Activated naive CD8-positive, alpha-beta T cell treated with anti-CD3 and anti-CD28 coated beads, Interleukin-2, amount 10 ng/mL, durations not matched to agents 7 days and 5 days (primary cell): ENCODE results near the gene HMCN1. TPM values are rescaled to one million over a fixed set of nuclear protein-coding genes. Genes with fewer than 3 reads are reported as not detected.

Source experiments
- ATAC-seq: fragments of 150-1000 bp; cut with Tn5 transposase; one replicate; pipeline ENCODE4 v1.10.0; 2021; ENCODE audit warnings: low read depth, moderate library complexity
- POLR2A ChIA-PET: fragments of 350-600 bp; sonication (Branson Sonifier 250); formaldehyde crosslinking; loops from one replicate; lab custom pipeline; 2021; ENCODE audit warnings: antibody characterized with exemption; lab: Charles Lee
- DNase-seq: peaks from one replicate; pipeline ENCODE4 v3.0.0; 2021
- H3K27ac Mint-ChIP-seq: one replicate; pipeline ENCODE4 v1.8.0; 2022; ENCODE audit warnings: mild to moderate bottlenecking, mixed read lengths
- H3K27me3 Mint-ChIP-seq: one replicate; pipeline ENCODE4 v1.8.0; 2022; ENCODE audit warnings: mild to moderate bottlenecking, moderate library complexity, mixed read lengths
- H3K36me3 Mint-ChIP-seq: one replicate; pipeline ENCODE4 v1.8.0; 2021; ENCODE audit warnings: mild to moderate bottlenecking, mixed read lengths
- H3K4me1 Mint-ChIP-seq: one replicate; pipeline ENCODE4 v1.8.0; 2021; ENCODE audit warnings: mixed read lengths
- H3K4me3 Mint-ChIP-seq: one replicate; pipeline ENCODE4 v1.8.0; 2022; ENCODE audit warnings: mild to moderate bottlenecking, moderate library complexity, mixed read lengths
- H3K9me3 Mint-ChIP-seq: one replicate; pipeline ENCODE4 v1.8.0; 2021; ENCODE audit warnings: mixed read lengths
- total RNA-seq, 2 experiments: library from RNA; stranded (reverse); gene quantifications; one replicate each; pipeline ENCODE4 v1.2.3, GENCODE V29; 2021

The HMCN1 gene
- total RNA-seq, 2 experiments from 2014 or later, result 0.34 to 0.55 TPM

- no peaks in the 10 kb centered on the region for H3K36me3 Mint-ChIP-seq
- POLR2A ChIA-PET, result no interaction called here
- H3K4me1 Mint-ChIP-seq, result no peaks in the 10 kb centered on the region
- ATAC-seq (no peak), DNase-seq (no peak)
- H3K27me3 Mint-ChIP-seq, result no peaks in the 10 kb centered on the region
- H3K9me3 Mint-ChIP-seq, result no peaks in the 10 kb centered on the region
- no peak overlapping the region for H3K27ac Mint-ChIP-seq
- H3K4me3 Mint-ChIP-seq, result no peak overlapping the region
Observed at GRCh38 chr1:186076006-186076405, 341.8 kb downstream of the HMCN1 start.

- Mint-ChIP-seq H3K27me3 (no peaks in the 10 kb centered on the region), H3K9me3 (no peaks in the 10 kb centered on the region), H3K4me1 (no peaks in the 10 kb centered on the region), H3K36me3 (no peaks in the 10 kb centered on the region), H3K27ac (no peak overlapping the region), H3K4me3 (no peak overlapping the region)
- DNase-seq, result no peak
- ATAC-seq, result no peak
- POLR2A ChIA-PET, result no interaction called here
Observed at GRCh38 chr1:186078245-186078644, 344.1 kb downstream of the HMCN1 start.

GRCh38 chr1:186079084-186079684 is 345.0 kb downstream of the HMCN1 start:
- ATAC-seq (no peak), DNase-seq (no peak)
- Mint-ChIP-seq H3K27ac (no peak overlapping the region), H3K27me3 (no peaks in the 10 kb centered on the region), H3K9me3 (no peaks in the 10 kb centered on the region), H3K4me3 (no peak overlapping the region), H3K36me3 (no peaks in the 10 kb centered on the region), H3K4me1 (no peaks in the 10 kb centered on the region)
- POLR2A ChIA-PET, result no interaction called here

GRCh38 chr1:186082235-186082937 is 348.2 kb downstream of the HMCN1 start:
- Mint-ChIP-seq H3K27ac (no peak overlapping the region), H3K4me3 (no peak overlapping the region), H3K4me1 (no peaks in the 10 kb centered on the region), H3K9me3 (no peaks in the 10 kb centered on the region), H3K27me3 (no peaks in the 10 kb centered on the region), H3K36me3 (no peaks in the 10 kb centered on the region)
- ATAC-seq, result no peak
- no peak for DNase-seq
- POLR2A ChIA-PET, result no interaction called here

GRCh38 chr1:186086583-186086982 is 352.4 kb downstream of the HMCN1 start:
- H3K9me3 Mint-ChIP-seq, result no peaks in the 10 kb centered on the region
- POLR2A ChIA-PET, result no interaction called here
- DNase-seq (no peak), ATAC-seq (no peak)
- no peaks in the 10 kb centered on the region for H3K27me3 Mint-ChIP-seq
- no peaks in the 10 kb centered on the region for H3K4me1 Mint-ChIP-seq
- H3K4me3 Mint-ChIP-seq, result no peak overlapping the region
- H3K36me3 Mint-ChIP-seq, result no peaks in the 10 kb centered on the region
- H3K27ac Mint-ChIP-seq, result no peak overlapping the region

GRCh38 chr1:186089940-186090339 is 355.7 kb downstream of the HMCN1 start:
- no peaks in the 10 kb centered on the region for H3K9me3 Mint-ChIP-seq
- POLR2A ChIA-PET, result no interaction called here
- peaks cover 2% of the 10 kb centered on the region for H3K27me3 Mint-ChIP-seq
- H3K27ac Mint-ChIP-seq, result no peak overlapping the region
- H3K4me1 Mint-ChIP-seq, result no peaks in the 10 kb centered on the region
- no peak for ATAC-seq
- H3K36me3 Mint-ChIP-seq, result no peaks in the 10 kb centered on the region
- DNase-seq, result no peak
- H3K4me3 Mint-ChIP-seq, result no peak overlapping the region

- Mint-ChIP-seq H3K27ac (no peak overlapping the region), H3K4me1 (no peaks in the 10 kb centered on the region), H3K27me3 (peaks cover 2% of the 10 kb centered on the region), H3K4me3 (no peak overlapping the region), H3K36me3 (no peaks in the 10 kb centered on the region), H3K9me3 (no peaks in the 10 kb centered on the region)
- DNase-seq (no peak), ATAC-seq (no peak)
- POLR2A ChIA-PET, result no interaction called here
Observed at GRCh38 chr1:186091222-186091720, 357.1 kb downstream of the HMCN1 start.

- Mint-ChIP-seq H3K4me1 (no peaks in the 10 kb centered on the region), H3K27ac (no peak overlapping the region), H3K27me3 (peaks cover 2% of the 10 kb centered on the region), H3K9me3 (no peaks in the 10 kb centered on the region), H3K4me3 (no peak overlapping the region), H3K36me3 (no peaks in the 10 kb centered on the region)
- POLR2A ChIA-PET, result no interaction called here
- no peak for DNase-seq
- no peak for ATAC-seq
Observed at GRCh38 chr1:186093437-186093836, 359.2 kb downstream of the HMCN1 start.

GRCh38 chr1:186094172-186094571 is 360.0 kb downstream of the HMCN1 start:
- no peak overlapping the region for H3K4me3 Mint-ChIP-seq
- ATAC-seq, result no peak
- peaks cover 2% of the 10 kb centered on the region for H3K27me3 Mint-ChIP-seq

GRCh38 chr1:186099336-186100104 is 365.3 kb downstream of the HMCN1 start:
- POLR2A ChIA-PET, result no interaction called here
- no peak for ATAC-seq
- Mint-ChIP-seq H3K27ac (no peak overlapping the region), H3K36me3 (no peaks in the 10 kb centered on the region), H3K27me3 (peaks cover 2% of the 10 kb centered on the region), H3K4me1 (no peaks in the 10 kb centered on the region), H3K9me3 (no peaks in the 10 kb centered on the region), H3K4me3 (no peak overlapping the region)
- no peak for DNase-seq

More at GRCh38 chr1:186094172-186094571, 360.0 kb downstream of the HMCN1 start:
- no peaks in the 10 kb centered on the region for H3K9me3 Mint-ChIP-seq
- no peak for DNase-seq
- H3K4me1 Mint-ChIP-seq, result no peaks in the 10 kb centered on the region
- no peak overlapping the region for H3K27ac Mint-ChIP-seq
- POLR2A ChIA-PET, result no interaction called here
- H3K36me3 Mint-ChIP-seq, result no peaks in the 10 kb centered on the region

- H3K36me3 Mint-ChIP-seq, result no peaks in the 10 kb centered on the region
- POLR2A ChIA-PET, result no interaction called here
- DNase-seq, result no peak
- no peaks in the 10 kb centered on the region for H3K9me3 Mint-ChIP-seq
- no peak for ATAC-seq
- peaks cover 2% of the 10 kb centered on the region for H3K27me3 Mint-ChIP-seq
- H3K27ac Mint-ChIP-seq, result no peak overlapping the region
- H3K4me3 Mint-ChIP-seq, result no peak overlapping the region
- no peaks in the 10 kb centered on the region for H3K4me1 Mint-ChIP-seq
Observed at GRCh38 chr1:186102107-186102506, 367.9 kb downstream of the HMCN1 start.

- Mint-ChIP-seq H3K9me3 (no peaks in the 10 kb centered on the region), H3K4me3 (no peak overlapping the region), H3K27me3 (peaks cover 2% of the 10 kb centered on the region), H3K36me3 (no peaks in the 10 kb centered on the region), H3K4me1 (no peaks in the 10 kb centered on the region), H3K27ac (no peak overlapping the region)
- no peak for ATAC-seq
- POLR2A ChIA-PET, result no interaction called here
- DNase-seq, result no peak
Observed at GRCh38 chr1:186102547-186103148, 368.5 kb downstream of the HMCN1 start.

- peaks cover 2% of the 10 kb centered on the region for H3K27me3 Mint-ChIP-seq
- H3K9me3 Mint-ChIP-seq, result no peaks in the 10 kb centered on the region
- POLR2A ChIA-PET, result no interaction called here
- no peaks in the 10 kb centered on the region for H3K4me1 Mint-ChIP-seq
- H3K27ac Mint-ChIP-seq, result no peak overlapping the region
- ATAC-seq, result no peak
- no peaks in the 10 kb centered on the region for H3K36me3 Mint-ChIP-seq
- DNase-seq, result no peak
- H3K4me3 Mint-ChIP-seq, result no peak overlapping the region
Observed at GRCh38 chr1:186104459-186104858, 370.3 kb downstream of the HMCN1 start.
